ENCODE results near the gene PPP1R1A. TPM values are rescaled to one million over a fixed set of nuclear protein-coding genes. Genes with fewer than 3 reads are reported as not detected.

The PPP1R1A gene, protein sequence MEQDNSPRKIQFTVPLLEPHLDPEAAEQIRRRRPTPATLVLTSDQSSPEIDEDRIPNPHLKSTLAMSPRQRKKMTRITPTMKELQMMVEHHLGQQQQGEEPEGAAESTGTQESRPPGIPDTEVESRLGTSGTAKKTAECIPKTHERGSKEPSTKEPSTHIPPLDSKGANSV
- 10 to 100 TPM; 12.5 to 16.1 TPM for total RNA-seq
- 42.6 TPM for polyA plus RNA-seq (2013, experiment 1 of 2)
- polyA plus RNA-seq (2013, experiment 2 of 2) = 40.8 TPM
- long read RNA-seq, experiment 1, transcript PPP1R1A-201 (7 exons, 1,826 nt) = major isoform, 9 of 10 reads
- long read RNA-seq, experiment 1, partial matches to known transcripts = 0 of 10 reads
- long read RNA-seq, experiment 1, other reads (novel, unspliced or antisense) = 1 of 10 reads
- long read RNA-seq, experiment 2, transcript PPP1R1A-201 (7 exons, 1,826 nt) = major isoform, 17 of 20 reads
- long read RNA-seq, experiment 2, partial matches to known transcripts = 0 of 20 reads
- long read RNA-seq, experiment 2, other reads (novel, unspliced or antisense) = 3 of 20 reads
- long read RNA-seq, experiment 3 = 0 reads
- long read RNA-seq, experiment 4 = 0 reads

DNA sequence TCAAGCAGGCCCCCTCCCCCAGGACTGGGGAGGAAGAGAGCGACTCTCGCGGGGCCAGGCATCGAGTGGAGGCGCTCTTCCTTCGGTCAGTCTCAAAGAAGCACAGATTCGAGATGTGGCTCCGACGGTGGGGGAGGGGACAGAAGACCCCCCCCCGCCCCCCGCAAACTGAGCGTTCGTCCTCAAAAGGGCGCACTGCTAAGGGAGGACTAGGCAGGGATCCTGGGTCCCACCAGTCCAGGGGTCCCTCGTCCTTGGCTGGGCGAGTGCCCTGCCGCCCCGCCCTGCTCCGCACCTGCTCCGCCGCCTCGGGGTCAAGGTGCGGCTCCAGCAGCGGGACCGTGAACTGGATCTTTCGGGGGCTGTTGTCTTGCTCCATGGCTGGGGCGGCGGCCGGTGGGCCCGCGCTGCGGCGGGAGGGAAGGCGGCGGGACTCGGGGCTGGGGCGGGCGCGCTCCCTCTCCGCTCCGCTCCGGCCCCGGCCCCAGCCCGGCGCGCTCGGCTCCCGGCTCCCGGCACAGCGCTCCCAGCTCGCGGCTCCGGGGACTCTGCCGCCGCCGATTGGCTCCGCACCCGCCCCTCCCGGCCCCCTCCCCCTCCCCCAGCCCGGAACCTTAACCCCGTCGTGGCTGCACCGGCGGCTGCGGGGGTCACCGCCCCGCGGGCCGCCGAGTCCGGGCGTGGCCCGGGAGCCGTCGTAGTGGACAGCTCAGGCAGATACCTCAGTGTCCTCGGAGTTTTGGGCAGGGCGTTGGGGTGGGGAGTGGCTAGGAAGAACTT is at the start of gene PPP1R1A:
PPP1R1A (minus strand) TSS at position 550 of the 780 bp plus-strand sequence; CDS start at position 379, 171 bp downstream.
- H3K27me3 Mint-ChIP-seq (ENCODE audit: insufficient read depth) = peaks cover 87% of the 10 kb centered on the region
- TF ChIP-seq, protein P1, sequence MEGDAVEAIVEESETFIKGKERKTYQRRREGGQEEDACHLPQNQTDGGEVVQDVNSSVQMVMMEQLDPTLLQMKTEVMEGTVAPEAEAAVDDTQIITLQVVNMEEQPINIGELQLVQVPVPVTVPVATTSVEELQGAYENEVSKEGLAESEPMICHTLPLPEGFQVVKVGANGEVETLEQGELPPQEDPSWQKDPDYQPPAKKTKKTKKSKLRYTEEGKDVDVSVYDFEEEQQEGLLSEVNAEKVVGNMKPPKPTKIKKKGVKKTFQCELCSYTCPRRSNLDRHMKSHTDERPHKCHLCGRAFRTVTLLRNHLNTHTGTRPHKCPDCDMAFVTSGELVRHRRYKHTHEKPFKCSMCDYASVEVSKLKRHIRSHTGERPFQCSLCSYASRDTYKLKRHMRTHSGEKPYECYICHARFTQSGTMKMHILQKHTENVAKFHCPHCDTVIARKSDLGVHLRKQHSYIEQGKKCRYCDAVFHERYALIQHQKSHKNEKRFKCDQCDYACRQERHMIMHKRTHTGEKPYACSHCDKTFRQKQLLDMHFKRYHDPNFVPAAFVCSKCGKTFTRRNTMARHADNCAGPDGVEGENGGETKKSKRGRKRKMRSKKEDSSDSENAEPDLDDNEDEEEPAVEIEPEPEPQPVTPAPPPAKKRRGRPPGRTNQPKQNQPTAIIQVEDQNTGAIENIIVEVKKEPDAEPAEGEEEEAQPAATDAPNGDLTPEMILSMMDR (conservative IDR thresholded peaks at IDR 0.05) = no peak
- peak; percentile 91 for DNase-seq
- no peaks in the 10 kb centered on the region for H3K9me3 ChIP-seq (ENCODE audit: control insufficient read depth, low read length)
- H3K4me3 ChIP-seq (ENCODE audit: low read length) = peak within 1 kb of the TSS; percentile 77
- H3K36me3 ChIP-seq (ENCODE audit: control insufficient read depth, insufficient read depth, low read length) = no peaks in the 10 kb centered on the region
- H3K27ac Mint-ChIP-seq = no peak within 1 kb of the TSS
- H3K27ac ChIP-seq (ENCODE audit: low read depth, low read length) = peak within 1 kb of the TSS; percentile 24
- H3K4me1 Mint-ChIP-seq = peaks cover 54% of the 10 kb centered on the region
- H3K36me3 Mint-ChIP-seq (ENCODE audit: low read depth) = no peaks in the 10 kb centered on the region
- peaks cover 65% of the 10 kb centered on the region for H3K27me3 ChIP-seq (ENCODE audit: control insufficient read depth, insufficient read depth, low read length, poor library complexity, severe bottlenecking)
- H3K4me3 Mint-ChIP-seq = peak within 1 kb of the TSS; percentile 64
- peaks cover 4% of the 10 kb centered on the region for H3K4me1 ChIP-seq (ENCODE audit: control insufficient read depth, insufficient read depth, low read length)
- WGBS, 2 experiments (ENCODE audit: insufficient coverage in 1 of 2, insufficient read length in 1 of 2) = 0% methylated on average over 17 to 70 of the region's 77 CpGs
- no peaks in the 10 kb centered on the region for H3K9me3 Mint-ChIP-seq
- peak within 1 kb of the TSS; percentile 3 for H3K9ac ChIP-seq (ENCODE audit: extremely low read depth, low read length, poor library complexity, severe bottlenecking)

DNA sequence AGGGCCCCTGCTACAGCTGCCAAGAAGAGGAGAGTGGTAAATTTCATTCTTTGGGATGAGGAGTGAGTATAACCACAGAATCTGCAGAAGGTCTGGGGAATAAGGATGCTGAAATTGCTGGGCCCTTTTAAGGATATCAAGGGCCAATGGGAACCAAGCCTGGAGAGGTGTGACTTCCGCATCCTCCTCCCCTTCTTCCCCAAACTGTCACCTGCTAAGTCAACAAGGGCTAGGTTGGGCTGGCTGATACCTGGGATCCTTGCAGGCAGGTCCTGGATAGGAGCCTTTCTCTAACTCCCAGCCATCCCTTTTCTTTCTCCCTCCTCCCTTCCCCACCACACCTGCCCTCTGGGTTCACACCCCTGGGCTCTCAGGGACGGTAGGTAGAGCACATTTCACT is 46.3 kb upstream of the PPP1R1A start, which contains the start of gene LACRT:
LACRT (minus strand) TSS at position 101 of the 400 bp plus-strand sequence; CDS start at position 47, 54 bp downstream.
- Histone ChIP-seq H3K27me3 (ENCODE audit: control insufficient read depth, insufficient read depth, low read length, poor library complexity, severe bottlenecking) (peaks cover 96% of the 10 kb centered on the region), H3K36me3 (ENCODE audit: control insufficient read depth, insufficient read depth, low read length) (no peaks in the 10 kb centered on the region), H3K4me3 (ENCODE audit: low read length) (no peak within 1 kb of the TSS), H3K27ac (ENCODE audit: low read depth, low read length) (no peak within 1 kb of the TSS), H3K9ac (ENCODE audit: extremely low read depth, low read length, poor library complexity, severe bottlenecking) (no peak within 1 kb of the TSS), H3K4me1 (ENCODE audit: control insufficient read depth, insufficient read depth, low read length) (no peaks in the 10 kb centered on the region), H3K9me3 (ENCODE audit: control insufficient read depth, low read length) (peaks cover 9% of the 10 kb centered on the region)
- peaks cover 94% of the 10 kb centered on the region for H3K27me3 Mint-ChIP-seq (ENCODE audit: insufficient read depth)
- WGBS, 2 experiments (ENCODE audit: insufficient coverage in 1 of 2, insufficient read length in 1 of 2) = 88% methylated on average over 2 of the region's 2 CpGs; no CpG with 5 or more reads in 1 of the 2 experiments
- no peak within 1 kb of the TSS for H3K4me3 Mint-ChIP-seq
- no peak within 1 kb of the TSS for H3K27ac Mint-ChIP-seq
- TF ChIP-seq, protein P1 (conservative IDR thresholded peaks at IDR 0.05) = no peak
- H3K36me3 Mint-ChIP-seq (ENCODE audit: low read depth) = no peaks in the 10 kb centered on the region
- H3K4me1 Mint-ChIP-seq = peaks cover 6% of the 10 kb centered on the region
- H3K9me3 Mint-ChIP-seq = peaks cover 12% of the 10 kb centered on the region
- no peak for DNase-seq

DNA sequence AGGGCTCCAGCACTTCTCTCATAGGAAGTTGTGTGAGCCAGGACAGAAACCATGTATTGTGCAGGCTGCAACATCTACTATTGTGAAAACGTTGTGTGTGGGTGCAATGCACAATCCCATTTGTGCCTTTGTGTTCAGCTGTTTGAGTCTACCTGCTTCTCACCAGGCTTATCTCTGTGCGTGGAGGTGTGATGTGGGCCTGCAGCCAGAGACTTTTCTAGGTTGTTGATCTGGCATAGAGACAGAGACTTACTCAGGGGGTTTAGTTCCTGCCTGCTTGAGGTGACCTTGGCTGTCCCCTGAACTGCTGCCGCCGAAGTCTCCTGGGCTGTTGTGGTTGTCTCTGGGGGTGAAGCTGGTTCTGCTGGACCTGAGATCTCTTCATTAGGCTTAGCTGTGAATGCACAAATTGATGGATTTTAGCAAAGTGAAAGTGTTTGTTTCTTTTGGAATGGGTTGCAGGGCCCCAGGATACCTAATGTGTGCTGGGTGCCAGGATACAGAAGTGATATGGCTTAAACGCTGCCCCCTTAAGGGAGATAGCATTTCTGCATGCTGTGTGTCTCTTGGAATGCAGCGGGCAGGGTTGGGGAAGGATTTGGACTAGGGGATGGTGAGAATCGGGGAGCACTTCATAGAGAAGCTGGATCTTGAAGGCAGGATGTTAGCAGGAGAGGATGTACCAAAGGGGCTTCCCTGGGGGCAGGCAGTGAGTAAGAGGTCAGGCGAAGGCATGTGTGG is 43.7 kb upstream of the PPP1R1A start:
- Histone ChIP-seq H3K9ac (ENCODE audit: extremely low read depth, low read length, poor library complexity, severe bottlenecking) (no peak overlapping the region), H3K4me3 (ENCODE audit: low read length) (no peak overlapping the region), H3K4me1 (ENCODE audit: control insufficient read depth, insufficient read depth, low read length) (no peaks in the 10 kb centered on the region), H3K27ac (ENCODE audit: low read depth, low read length) (no peak overlapping the region), H3K9me3 (ENCODE audit: control insufficient read depth, low read length) (peaks cover 19% of the 10 kb centered on the region), H3K36me3 (ENCODE audit: control insufficient read depth, insufficient read depth, low read length) (no peaks in the 10 kb centered on the region), H3K27me3 (ENCODE audit: control insufficient read depth, insufficient read depth, low read length, poor library complexity, severe bottlenecking) (peaks cover 90% of the 10 kb centered on the region)
- DNase-seq = peak; percentile 76
- Mint-ChIP-seq H3K4me3 (no peak overlapping the region), H3K36me3 (ENCODE audit: low read depth) (no peaks in the 10 kb centered on the region), H3K27ac (no peak overlapping the region), H3K9me3 (peaks cover 24% of the 10 kb centered on the region), H3K4me1 (peaks cover 6% of the 10 kb centered on the region), H3K27me3 (ENCODE audit: insufficient read depth) (peaks cover 74% of the 10 kb centered on the region)
- TF ChIP-seq, protein P1 (conservative IDR thresholded peaks at IDR 0.05) = peak; percentile 73
- WGBS, 2 experiments (ENCODE audit: insufficient coverage in 1 of 2, insufficient read length in 1 of 2) = 81 to 84% methylated on average over 7 to 8 of the region's 8 CpGs
